HepG2 (cell line): ENCODE measurements around the gene CIAPIN1. TPM values are rescaled to one million over a fixed set of nuclear protein-coding genes. Genes with fewer than 3 reads are reported as not detected.
A peak's percentile ranks its signal among the peaks of the same experiment; 100 is the strongest.

Experiments used
- DMTF1 ChIP-seq: sonication (generic); formaldehyde crosslinking; IDR thresholded peaks from 2 replicates; pipeline ENCODE4 v1.4.0; 2020; ENCODE audit warnings: mild to moderate bottlenecking, missing genetic modification reagents
- ETS1 ChIP-seq: sonication (generic); formaldehyde crosslinking; IDR thresholded peaks from 2 replicates; pipeline ENCODE4 v1.4.0; 2020; ENCODE audit warnings: missing genetic modification reagents
- HNF4G ChIP-seq, 2 experiments: sonication (generic) in 1 of 2; formaldehyde crosslinking in 1 of 2; IDR thresholded peaks; 2 replicates each; pipeline versions ENCODE4 v1.4.0 to v1.6.1; 2011 to 2020; ENCODE audit warnings: borderline replicate concordance in 2 of 2, low read depth in 2 of 2, mild to moderate bottlenecking in 2 of 2, low read length in 1 of 2, missing genetic modification reagents in 1 of 2, moderate library complexity in 1 of 2
- IRF2 ChIP-seq: IDR thresholded peaks from 2 replicates; pipeline ENCODE4 v1.6.1; 2018; ENCODE audit warnings: missing genetic modification reagents, missing compliant biosample characterization
- KLF9 ChIP-seq: IDR thresholded peaks from 2 replicates; pipeline ENCODE4 v1.6.1; 2016; ENCODE audit warnings: low read depth
- MAZ ChIP-seq, 2 experiments: sonication (generic) in 1 of 2; formaldehyde crosslinking in 1 of 2; IDR thresholded peaks; 2 replicates each; pipeline versions ENCODE4 v1.5.0 to v1.6.1; 2012 to 2020; ENCODE audit warnings: low read depth in 2 of 2, mild to moderate bottlenecking in 2 of 2, borderline replicate concordance in 1 of 2, improper control_type of control experiment in 1 of 2, low read length in 1 of 2, missing genetic modification reagents in 1 of 2, moderate library complexity in 1 of 2
- MEF2D ChIP-seq: sonication (generic); formaldehyde crosslinking; IDR thresholded peaks from 2 replicates; pipeline ENCODE4 v1.5.1; 2020; ENCODE audit warnings: mild to moderate bottlenecking, missing genetic modification reagents
- MTA3 ChIP-seq: sonication (generic); formaldehyde crosslinking; IDR thresholded peaks from 2 replicates; pipeline ENCODE4 v1.4.0; 2020; ENCODE audit warnings: missing genetic modification reagents
- NFYB ChIP-seq: sonication (generic); formaldehyde crosslinking; IDR thresholded peaks from 2 replicates; pipeline ENCODE4 v1.4.0; 2020; ENCODE audit warnings: missing genetic modification reagents
- RBM39 ChIP-seq: fragments of 200-400 bp; formaldehyde crosslinking; IDR thresholded peaks from one replicate; pipeline ENCODE4 v1.6.1; 2018; ENCODE audit warnings: antibody characterized with exemption, mild to moderate bottlenecking, low read depth, low read length; ENCODE audit not compliant: poor library complexity, severe bottlenecking
- SP2 ChIP-seq: sonication (generic); formaldehyde crosslinking; IDR thresholded peaks from 2 replicates; pipeline ENCODE4 v1.5.1; 2020; ENCODE audit warnings: mild to moderate bottlenecking, missing genetic modification reagents
- STAT5B ChIP-seq: sonication (generic); formaldehyde crosslinking; IDR thresholded peaks from 2 replicates; pipeline ENCODE4 v1.4.0; 2020; ENCODE audit warnings: missing genetic modification reagents
- ZBTB25 ChIP-seq: IDR thresholded peaks from 2 replicates; pipeline ENCODE4 v1.6.1; 2018; ENCODE audit warnings: missing genetic modification reagents
- ZNF180 ChIP-seq: sonication (generic); formaldehyde crosslinking; IDR thresholded peaks from 2 replicates; pipeline ENCODE4 v1.4.0; 2020; ENCODE audit warnings: low read depth, missing genetic modification reagents, borderline replicate concordance
- ZNF274 ChIP-seq: sonication (generic); formaldehyde crosslinking; IDR thresholded peaks from 2 replicates; pipeline ENCODE4 v1.5.1; 2020; ENCODE audit warnings: mild to moderate bottlenecking, missing genetic modification reagents
- ZNF354B ChIP-seq: sonication (generic); formaldehyde crosslinking; IDR thresholded peaks from 2 replicates; pipeline ENCODE4 v1.8.0; 2022; ENCODE audit warnings: mild to moderate bottlenecking, missing genetic modification reagents
- ZNF441 ChIP-seq: sonication (generic); formaldehyde crosslinking; IDR thresholded peaks from 2 replicates; pipeline ENCODE4 v1.7.0; 2021; ENCODE audit warnings: missing genetic modification reagents, borderline replicate concordance
- ZNF788 ChIP-seq: sonication (generic); formaldehyde crosslinking; IDR thresholded peaks from 2 replicates; pipeline ENCODE4 v1.5.0; 2020; ENCODE audit warnings: mild to moderate bottlenecking, missing genetic modification reagents, borderline replicate concordance
- ZNF891 ChIP-seq: sonication (generic); formaldehyde crosslinking; IDR thresholded peaks from 2 replicates; pipeline ENCODE4 v1.5.0; 2020; ENCODE audit warnings: mild to moderate bottlenecking, missing genetic modification reagents
- polyA plus RNA-seq, 8 experiments: library from polyadenylated mRNA; depleted of rRNA in 3 of 8; stranded (reverse) in 7 of 8; unstranded in 1 of 8; fragments of >200 nt; fragmentation: Illumina TruSeq in 4 of 8; extraction: Trizol in 4 of 8; gene quantifications; 2 replicates each; pipeline versions ENCODE4 v1.2.1 to v1.2.3, GENCODE V29; 2011 to 2016; ENCODE audit warnings: low read depth in 4 of 8, missing spikeins in 1 of 8, mixed read lengths in 1 of 8; ENCODE audit not compliant: insufficient read depth in 1 of 8
- total RNA-seq, 5 experiments: library from RNA; depleted of rRNA; stranded (reverse); fragments of >200 nt; fragmentation: Illumina TruSeq; extraction: Trizol; gene quantifications; 2 replicates each; pipeline ENCODE4 v1.2.3, GENCODE V29; 2016; ENCODE audit warnings: low read depth in 1 of 5

CIAPIN1 gene
- total and polyA plus RNA-seq, 2 of the 13 experiments (the other 11 are each of a cell fraction or from before 2014, with no cell fraction given) = 69.3 to 89.7 TPM

GRCh38 chr16:57383276-57384247, 63.6 kb downstream of the CIAPIN1 start (continued):
- TF ChIP-seq ZNF788 (CRISPR knock-in tag) (peak; percentile 36; the same call in 1 of the 2 replicates), STAT5B (CRISPR knock-in tag) (no peak), ETS1 (CRISPR knock-in tag) (0 out of 2 replicates have a peak, but pooled peaks have one; percentile 51), RBM39 (peak; percentile 3), NFYB (CRISPR knock-in tag) (no peak), ZBTB25 (CRISPR knock-in tag) (no peak), KLF9 (CRISPR knock-in tag) (no peak), ZNF180 (CRISPR knock-in tag) (no peak), DMTF1 (CRISPR knock-in tag) (no peak), MEF2D (no peak; the same call in 1 of the 2 replicates), ZNF891 (no peak), ZNF354B (CRISPR knock-in tag) (no peak), IRF2 (CRISPR knock-in tag) (no peak), SP2 (no peak), ZNF274 (no peak; the same call in 1 of the 2 replicates), MAZ (IDR thresholded peaks at IDR 0.05; ENCODE audit: borderline replicate concordance, low read depth, low read length) (no peak), MAZ (CRISPR knock-in tag; IDR thresholded peaks at IDR 0.05; ENCODE audit: low read depth) (no peak), ZNF441 (CRISPR knock-in tag) (0 out of 2 replicates have a peak, but pooled peaks have one; percentile 35), HNF4G (IDR thresholded peaks at IDR 0.05; ENCODE audit: borderline replicate concordance, low read depth, low read length) (0 out of 2 replicates have a peak, but pooled peaks have one; percentile 36), HNF4G (CRISPR knock-in tag; IDR thresholded peaks at IDR 0.05; ENCODE audit: borderline replicate concordance, low read depth) (no peak), MTA3 (CRISPR knock-in tag) (no peak)
